Measurements from ENCODE around the gene HEXA.
A peak's percentile ranks its signal among the peaks of the same experiment; 100 is the strongest.

The HEXA gene

DNA sequence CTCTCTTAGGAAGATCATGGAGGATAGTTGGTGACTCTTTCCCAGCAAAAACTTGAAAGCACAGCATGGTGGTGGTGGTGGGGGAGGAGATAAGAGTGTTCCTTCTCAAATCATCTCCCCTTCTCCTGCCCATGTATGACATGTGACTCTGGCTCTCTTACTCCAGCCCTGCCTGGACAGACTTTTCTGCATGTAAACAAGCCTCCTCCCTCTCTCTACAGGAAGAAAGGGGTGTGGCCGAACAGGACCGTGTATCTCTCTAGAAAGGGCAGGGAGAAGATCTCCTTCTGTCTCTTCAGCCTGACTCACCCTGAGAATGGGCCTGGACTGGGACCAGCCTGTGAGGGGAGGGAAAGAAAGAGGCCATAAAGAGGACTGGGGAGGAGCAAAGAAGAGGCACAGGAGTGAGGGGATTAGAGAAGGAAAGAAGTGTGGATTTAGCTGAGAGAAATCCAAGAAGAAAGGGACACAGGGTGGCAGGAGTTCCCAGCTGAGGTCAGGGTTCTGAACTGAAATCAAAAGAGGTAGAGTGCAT is 57.3 kb downstream of the HEXA start:
- no peak for DNase-seq

DNA sequence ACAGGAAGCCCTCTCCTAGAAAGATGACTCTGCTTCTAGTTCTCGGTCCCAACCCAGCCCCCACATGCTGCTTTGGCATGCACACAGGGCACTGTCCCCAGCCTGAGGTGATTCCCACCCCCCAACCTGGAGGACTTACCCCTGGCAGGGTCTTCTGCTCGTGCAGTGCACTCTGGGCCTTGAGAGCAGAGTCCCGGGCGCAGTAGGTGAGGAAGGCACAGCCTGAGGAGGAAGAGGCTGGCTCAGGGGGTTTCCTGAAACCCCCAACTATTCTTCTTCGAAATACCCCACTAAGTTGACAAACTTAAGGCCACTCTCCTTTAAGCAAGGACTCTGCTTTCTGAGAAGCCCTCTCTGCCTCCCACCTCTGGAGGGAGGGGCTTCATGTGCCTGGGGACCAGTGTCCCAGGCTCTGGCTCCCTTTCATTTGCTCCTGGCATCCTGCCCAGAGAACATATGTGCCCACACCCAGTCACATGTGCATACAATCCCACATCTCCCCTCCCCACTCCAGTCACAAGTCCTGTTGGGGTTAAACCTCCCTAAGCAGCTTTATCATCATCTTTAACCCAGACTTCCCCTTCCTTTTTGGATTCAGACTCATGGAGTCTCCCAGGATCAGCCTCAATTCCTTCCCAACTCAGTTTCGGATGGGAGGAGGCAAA is 60.0 kb downstream of the HEXA start:
- DNase-seq: no peak

DNA sequence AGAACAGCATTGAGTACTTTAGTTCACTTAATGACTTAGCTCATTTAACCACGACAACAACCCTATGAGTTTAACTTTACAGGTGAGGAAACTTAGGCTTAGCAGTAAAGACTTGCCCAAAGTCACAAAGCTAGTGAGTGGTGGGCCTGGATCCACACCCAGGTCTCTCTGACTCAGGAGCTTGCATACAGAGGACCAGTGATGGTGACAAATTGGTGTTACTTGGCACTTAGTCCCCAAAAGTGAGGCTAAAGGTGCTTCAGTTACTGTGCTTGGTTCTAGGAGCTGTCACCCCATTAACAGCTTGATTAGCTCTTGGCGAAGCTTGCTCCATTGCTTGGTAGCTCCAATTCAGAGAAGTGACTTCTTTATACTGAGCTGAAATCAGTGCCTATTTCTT is 61.9 kb downstream of the HEXA start:
- DNase-seq: no peak

DNA sequence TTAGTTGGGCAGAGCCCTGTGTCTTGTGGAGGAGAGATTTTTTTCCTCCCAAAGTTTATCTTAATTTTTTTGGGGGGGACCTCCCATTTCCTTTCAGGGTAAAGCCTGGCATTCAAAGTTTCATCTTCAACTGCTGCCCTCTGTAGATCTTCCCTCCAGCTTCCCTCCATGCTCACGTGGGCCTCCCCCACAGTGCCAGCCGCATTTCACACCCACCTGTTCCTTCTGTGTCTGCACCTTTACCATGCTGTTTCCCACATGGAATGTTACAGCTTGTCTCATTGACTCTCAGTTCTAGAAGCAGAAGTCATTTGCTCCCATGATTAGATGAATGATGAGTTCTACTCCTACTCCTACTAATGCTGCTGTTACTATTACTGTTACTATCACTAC is 62.4 kb downstream of the HEXA start:
- no peak for DNase-seq

DNA sequence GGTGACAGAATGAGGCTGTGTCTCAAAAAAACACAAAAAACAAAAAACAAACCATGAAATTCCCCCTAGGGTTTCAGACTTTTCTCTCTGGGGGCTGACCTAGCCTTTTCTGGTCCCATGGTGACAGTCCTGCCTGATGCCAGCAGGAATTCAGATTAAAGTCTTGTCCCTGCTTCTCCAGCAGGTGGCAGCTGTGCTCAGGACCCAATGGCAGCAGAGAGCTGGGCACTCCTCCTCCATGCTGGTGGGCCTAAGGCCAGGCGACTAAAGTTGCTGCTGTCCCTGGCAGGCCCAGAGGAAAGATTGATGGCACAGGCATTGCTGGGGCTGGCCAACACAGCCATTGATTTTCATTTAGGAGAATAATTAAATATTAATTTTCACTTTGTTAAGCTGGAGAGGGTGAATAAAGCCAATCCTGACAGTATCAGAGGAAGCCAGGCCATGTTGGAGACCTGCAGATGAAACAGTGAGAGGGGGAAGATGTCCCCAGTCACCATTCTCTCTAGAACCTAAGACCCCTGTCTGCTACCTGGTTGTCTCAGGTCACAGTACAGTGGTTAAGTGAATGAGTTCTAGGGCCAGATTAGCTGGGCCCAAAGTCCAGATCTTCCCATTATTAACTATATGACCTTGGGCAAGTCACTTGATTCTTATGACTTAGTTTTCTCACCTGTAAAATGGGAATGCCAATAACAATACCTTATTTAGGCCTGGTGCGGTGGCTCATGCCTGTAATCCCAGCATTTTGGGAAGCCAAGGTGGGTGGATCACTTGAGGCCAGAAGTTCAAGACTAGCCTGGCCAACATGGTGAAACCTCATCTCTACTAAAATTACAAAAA is 63.0 kb downstream of the HEXA start:
- peak; percentile 70 for DNase-seq

DNA sequence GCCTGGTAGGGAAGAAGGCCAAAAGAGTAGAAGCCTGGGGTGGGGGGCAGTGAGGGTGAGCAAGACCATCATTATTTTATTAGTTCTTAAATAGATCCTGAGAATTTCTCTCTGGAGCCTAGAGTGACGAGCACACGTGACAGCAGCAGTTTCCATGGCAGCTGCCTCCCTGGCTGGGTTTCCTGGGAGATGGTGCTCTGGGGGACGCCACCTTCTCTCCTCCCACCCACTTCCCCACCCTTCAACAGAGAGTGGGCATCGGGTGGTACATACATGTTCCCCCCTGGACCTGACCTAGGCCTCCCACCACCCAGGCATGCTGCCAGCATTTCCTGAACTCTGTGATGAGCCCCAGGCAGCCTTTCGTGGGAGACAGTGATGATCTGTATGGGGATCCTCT is 68.8 kb downstream of the HEXA start:
- DNase-seq: no peak

DNA sequence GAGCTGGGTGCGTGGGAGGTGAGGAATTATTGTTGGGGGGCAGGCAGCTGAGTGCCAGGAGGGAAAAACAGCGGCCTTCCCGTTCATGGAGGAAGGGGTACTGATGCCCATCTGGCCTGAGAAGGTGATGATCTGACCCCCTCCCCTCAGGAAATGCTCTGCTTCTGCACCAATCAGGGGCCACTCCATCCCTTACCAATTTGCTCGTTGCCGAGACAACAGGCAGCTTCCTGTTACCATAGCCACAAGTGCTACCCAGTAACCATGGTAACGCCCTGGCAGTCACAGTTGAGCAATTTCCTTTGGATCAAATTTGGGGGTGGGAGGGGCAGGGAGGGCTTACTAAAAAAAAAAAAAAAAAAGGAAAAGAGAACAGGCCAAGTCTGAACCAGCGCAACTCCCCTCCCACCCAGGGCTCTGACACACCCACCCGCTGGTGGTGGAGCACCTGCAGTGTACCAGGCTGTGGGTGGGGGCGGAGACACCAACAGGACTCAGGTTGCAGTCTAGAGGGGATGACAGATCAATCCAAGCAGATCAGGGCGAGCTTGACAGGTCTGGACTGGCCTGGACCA is 69.5 kb downstream of the HEXA start:
- DNase-seq: peak; percentile 78

DNA sequence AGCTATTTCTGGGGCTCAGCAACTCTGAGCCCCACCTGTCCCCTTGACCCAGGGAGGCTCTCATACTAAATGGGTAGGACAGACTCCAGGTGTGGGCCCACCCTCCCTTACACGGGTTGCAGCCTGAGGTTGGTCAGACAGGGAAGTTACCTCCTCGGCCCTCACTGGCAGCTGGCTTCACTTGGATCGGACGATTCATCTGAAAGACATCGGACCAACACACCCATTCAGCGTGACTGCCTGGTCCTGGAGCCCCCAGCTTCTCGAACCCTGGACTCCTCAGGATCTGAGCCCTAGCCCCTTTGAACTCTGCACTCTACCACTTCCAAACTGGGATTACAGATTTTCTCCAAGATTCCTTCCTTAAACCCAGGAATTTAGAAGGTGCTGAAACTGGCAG is 71.2 kb downstream of the HEXA start:
- DNase-seq: no peak

DNA sequence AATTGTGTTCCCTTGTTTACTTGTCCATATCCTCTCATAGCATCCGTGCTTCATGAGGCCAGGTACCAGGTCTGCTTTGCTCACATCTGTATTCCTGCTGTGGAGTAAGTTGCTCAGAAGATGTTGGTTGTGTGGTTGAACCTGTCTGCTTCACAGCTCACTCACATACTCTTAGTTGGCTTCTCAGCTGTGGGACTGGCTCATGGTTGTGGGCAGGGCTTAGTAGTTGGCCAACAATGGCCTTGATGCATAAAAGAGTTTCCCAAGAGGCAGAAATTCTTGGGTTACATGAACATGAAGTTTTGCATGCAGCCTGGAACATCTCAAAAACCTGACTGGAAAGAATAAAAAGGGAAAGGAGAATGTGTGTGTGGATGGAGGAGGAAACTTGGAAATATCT is 72.9 kb downstream of the HEXA start:
- no peak for DNase-seq
